ENCODE measurements around the gene DOK1. TPM values are rescaled to one million over a fixed set of nuclear protein-coding genes. Genes with fewer than 3 reads are reported as not detected.

The DOK1 gene
- total and polyA plus RNA-seq, 2 donors (not counting 1 experiment from before 2014, with no cell fraction given): 29.1 to 41.4 TPM

- ChIA-PET POLR2A (no interaction called here), CTCF (interaction anchor here (1.0 kb wide), 1 partner anchor 27 kb away, joined by 3 read pairs; no protein-coding TSS in a partner anchor)
- Mint-ChIP-seq H3K9me3 (ENCODE audit: insufficient read depth) (no peaks in the 10 kb centered on the region), H3K27ac (no peak overlapping the region), H3K27me3 (no peaks in the 10 kb centered on the region), H3K4me3 (no peak overlapping the region), H3K4me1 (no peaks in the 10 kb centered on the region)
- Histone ChIP-seq H3K4me3 (ENCODE audit: control extremely low read depth in 1 of 5, extremely low read depth in 1 of 5, insufficient read depth in 1 of 5, low read depth in 2 of 5, low read length in 4 of 5) (no peak overlapping the region), H3K79me2 (ENCODE audit: control insufficient read depth, insufficient read depth, low read length) (no peaks in the 10 kb centered on the region), H3K9me3 (ENCODE audit: control extremely low read depth in 1 of 3, control insufficient read depth in 2 of 3, insufficient read depth in 1 of 3, low read length in 2 of 3) (no peaks in the 10 kb centered on the region), H3K4me2 (replicated peaks; ENCODE audit: low read depth, low read length, poor library complexity, severe bottlenecking) (no peak overlapping the region), H2AFZ (ENCODE audit: insufficient read depth, low read depth, low read length, poor library complexity, severe bottlenecking) (no peak overlapping the region), H3K27ac (ENCODE audit: low read length in 2 of 2) (no peak overlapping the region), H4K20me1 (ENCODE audit: control insufficient read depth, insufficient read depth, low read length, poor library complexity, severe bottlenecking) (no peaks in the 10 kb centered on the region), H3K27me3 (replicated peaks in 1 of 4; ENCODE audit: control extremely low read depth in 1 of 4, control insufficient read depth in 3 of 4, insufficient read depth in 4 of 4, low read length in 3 of 4) (no peaks in the 10 kb centered on the region), H3K4me1 (ENCODE audit: control insufficient read depth in 2 of 2, insufficient read depth in 2 of 2, low read length in 2 of 2) (no peaks in the 10 kb centered on the region), H3K36me3 (replicated peaks in 1 of 2; ENCODE audit: control extremely low read depth in 1 of 2, control insufficient read depth in 1 of 2, extremely low read depth in 1 of 2, insufficient read depth in 2 of 2, low read length in 1 of 2) (peaks cover 0 to 2% of the 10 kb centered on the region in 2 experiments), H3K9ac (ENCODE audit: low read length) (no peak overlapping the region)
- intact Hi-C loops (cut with micrococcal nuclease): no loop called here
- 98% methylated on average over 5 of the region's 7 CpGs for WGBS (ENCODE audit: insufficient coverage)
- TF ChIP-seq CTCF (IDR thresholded peaks at IDR 0.05): no peak
- no peak for TF ChIP-seq EZH2 (IDR thresholded peaks at IDR 0.05; ENCODE audit: borderline replicate concordance, insufficient read depth, low read depth, low read length, poor library complexity, severe bottlenecking)
- no peak for DNase-seq
- ATAC-seq (ENCODE audit: low read depth): no peak
These were observed 7.7 kb downstream of the DOK1 start for GRCh38 chr2:74562126-74562775.

GRCh38 chr2:74564222-74564621 lies 9.7 kb downstream of the DOK1 start:
- Histone ChIP-seq H3K27ac (ENCODE audit: low read length in 2 of 2) (no peak overlapping the region), H4K20me1 (ENCODE audit: control insufficient read depth, insufficient read depth, low read length, poor library complexity, severe bottlenecking) (no peaks in the 10 kb centered on the region), H3K36me3 (replicated peaks in 1 of 2; ENCODE audit: control extremely low read depth in 1 of 2, control insufficient read depth in 1 of 2, extremely low read depth in 1 of 2, insufficient read depth in 2 of 2, low read length in 1 of 2) (no peaks in the 10 kb centered on the region), H2AFZ (ENCODE audit: insufficient read depth, low read depth, low read length, poor library complexity, severe bottlenecking) (no peak overlapping the region), H3K9me3 (ENCODE audit: control extremely low read depth in 1 of 3, control insufficient read depth in 2 of 3, insufficient read depth in 1 of 3, low read length in 2 of 3) (no peaks in the 10 kb centered on the region), H3K9ac (ENCODE audit: low read length) (no peak overlapping the region), H3K4me3 (ENCODE audit: control extremely low read depth in 1 of 5, extremely low read depth in 1 of 5, insufficient read depth in 1 of 5, low read depth in 2 of 5, low read length in 4 of 5) (no peak overlapping the region), H3K79me2 (ENCODE audit: control insufficient read depth, insufficient read depth, low read length) (no peaks in the 10 kb centered on the region), H3K4me2 (replicated peaks; ENCODE audit: low read depth, low read length, poor library complexity, severe bottlenecking) (no peak overlapping the region), H3K27me3 (replicated peaks in 1 of 4; ENCODE audit: control extremely low read depth in 1 of 4, control insufficient read depth in 3 of 4, insufficient read depth in 4 of 4, low read length in 3 of 4) (no peaks in the 10 kb centered on the region), H3K4me1 (ENCODE audit: control insufficient read depth in 2 of 2, insufficient read depth in 2 of 2, low read length in 2 of 2) (peaks cover 0 to 3% of the 10 kb centered on the region in 2 donors)
- H3K4me1 Mint-ChIP-seq: no peaks in the 10 kb centered on the region
- H3K27me3 Mint-ChIP-seq: no peaks in the 10 kb centered on the region
- intact Hi-C loops (cut with micrococcal nuclease): no loop called here
- TF ChIP-seq CTCF (IDR thresholded peaks at IDR 0.05) (no peak), EZH2 (IDR thresholded peaks at IDR 0.05; ENCODE audit: borderline replicate concordance, insufficient read depth, low read depth, low read length, poor library complexity, severe bottlenecking) (no peak)
- DNase-seq (no peak), ATAC-seq (ENCODE audit: low read depth) (no peak)
- no peak overlapping the region for H3K4me3 Mint-ChIP-seq
- H3K9me3 Mint-ChIP-seq (ENCODE audit: insufficient read depth): no peaks in the 10 kb centered on the region
- CTCF ChIA-PET: interaction anchor here (0.8 to 1.2 kb wide), 2 partner anchors 25 to 81 kb away, joined by 3 to 4 read pairs; partner anchors contain the start of genes CCDC142 and TTC31
- 94% methylated on average over 3 of the region's 5 CpGs for WGBS (ENCODE audit: insufficient coverage)
- POLR2A ChIA-PET: interaction anchor here (1.2 kb wide), 1 partner anchor 9 kb away, joined by 3 read pairs; no protein-coding TSS in a partner anchor
- no peak overlapping the region for H3K27ac Mint-ChIP-seq
